IPS-15b (cell line): Measurements from ENCODE around the gene CETN2.
"Not testable (repeated sequence)": the region's sequence is repeated elsewhere in the genome, so short reads cannot be mapped to it uniquely, and the experiment has no call there.

Experiments
- H3K27me3 ChIP-seq: one replicate; pipeline ENCODE4 v1.6.1; 2013; ENCODE audit warnings: low read length; ENCODE audit not compliant: control insufficient read depth, insufficient read depth
- H3K36me3 ChIP-seq: one replicate; pipeline ENCODE4 v1.6.1; 2013; ENCODE audit warnings: low read length; ENCODE audit not compliant: control insufficient read depth, insufficient read depth
- H3K4me1 ChIP-seq: one replicate; pipeline ENCODE4 v1.6.1; 2013; ENCODE audit warnings: mild to moderate bottlenecking, low read length; ENCODE audit not compliant: control insufficient read depth, insufficient read depth
- H3K4me3 ChIP-seq: one replicate; pipeline ENCODE4 v1.5.1; 2013; ENCODE audit warnings: low read depth, low read length
- H3K9ac ChIP-seq: one replicate; pipeline ENCODE4 v1.6.1; 2013; ENCODE audit warnings: low read depth, mild to moderate bottlenecking, low read length
- H3K9me3 ChIP-seq: one replicate; pipeline ENCODE4 v1.6.1; 2013; ENCODE audit warnings: mild to moderate bottlenecking, low read length; ENCODE audit not compliant: control insufficient read depth, insufficient read depth

CETN2 gene

DNA sequence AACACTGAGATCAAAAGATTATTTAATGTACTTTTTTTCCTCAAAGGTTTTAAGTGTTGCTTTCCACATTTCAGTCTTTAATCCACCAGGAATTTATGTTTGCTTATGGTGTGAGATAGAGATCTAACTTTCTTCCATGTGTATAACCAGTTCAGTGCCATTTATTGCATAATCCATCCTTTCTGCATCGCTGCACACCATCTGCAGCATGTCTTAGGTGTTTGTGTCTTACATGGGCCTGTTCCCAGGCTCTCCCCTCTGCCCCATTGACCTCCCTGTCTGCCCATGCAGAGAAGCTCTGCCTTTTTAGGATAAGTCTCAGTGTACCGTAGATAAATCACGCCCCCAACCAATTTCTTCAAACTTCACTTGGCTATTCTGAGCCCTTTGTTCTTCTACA lies 30.6 kb upstream of the CETN2 start:
- Histone ChIP-seq H3K9me3 (peaks cover 3% of the 10 kb centered on the region), H3K9ac (no peak overlapping the region), H3K4me1 (no peaks in the 10 kb centered on the region), H3K36me3 (peaks cover 22% of the 10 kb centered on the region), H3K27me3 (no peaks in the 10 kb centered on the region), H3K4me3 (no peak overlapping the region)

DNA sequence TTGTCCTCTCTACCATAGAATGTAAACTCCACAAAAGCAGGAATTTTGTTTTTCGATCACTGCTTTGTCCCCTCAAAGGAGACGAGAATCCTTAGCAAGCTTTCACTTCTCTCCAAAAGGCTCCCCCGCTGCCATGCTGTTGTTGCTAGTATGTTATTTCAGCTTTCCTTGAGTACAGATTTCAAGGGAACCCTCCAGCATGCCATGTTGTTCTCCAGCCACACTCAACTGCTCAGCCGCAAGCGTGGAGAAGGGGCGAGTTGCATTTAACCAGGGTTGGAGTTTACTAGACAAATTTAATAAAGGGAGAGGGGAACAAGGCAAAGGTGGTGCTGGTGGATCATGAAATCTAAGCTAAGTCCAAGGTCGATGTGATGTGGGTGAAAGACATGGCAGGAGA lies 23.4 kb upstream of the CETN2 start:
- no peak overlapping the region for H3K4me3 ChIP-seq
- no peaks in the 10 kb centered on the region for H3K4me1 ChIP-seq
- H3K27me3 ChIP-seq = no peaks in the 10 kb centered on the region
- no peaks in the 10 kb centered on the region for H3K9me3 ChIP-seq
- no peak overlapping the region for H3K9ac ChIP-seq
- peaks cover 10% of the 10 kb centered on the region for H3K36me3 ChIP-seq

DNA sequence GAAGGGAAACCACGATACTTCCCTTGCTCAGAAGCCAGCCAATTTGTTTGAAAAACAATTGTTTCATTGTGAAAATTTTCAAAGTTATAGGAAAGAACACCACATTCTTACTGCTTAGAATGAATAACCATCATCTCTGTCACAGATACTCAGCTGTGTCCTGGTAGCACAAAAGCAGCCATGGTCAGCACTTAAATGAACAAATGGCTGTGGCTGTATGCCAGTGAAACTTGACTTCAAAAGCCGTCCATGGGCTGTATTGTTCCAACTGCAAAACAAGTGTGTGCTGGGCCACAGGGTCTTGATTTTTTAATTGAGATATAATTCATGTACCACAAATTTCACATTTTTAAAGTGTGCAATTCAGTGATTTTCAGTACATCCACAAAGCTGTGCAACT lies 19.9 kb upstream of the CETN2 start:
- Histone ChIP-seq H3K9me3 (peaks cover 5% of the 10 kb centered on the region), H3K27me3 (no peaks in the 10 kb centered on the region), H3K36me3 (peaks cover 11% of the 10 kb centered on the region), H3K9ac (no peak overlapping the region), H3K4me1 (no peaks in the 10 kb centered on the region), H3K4me3 (no peak overlapping the region)

DNA sequence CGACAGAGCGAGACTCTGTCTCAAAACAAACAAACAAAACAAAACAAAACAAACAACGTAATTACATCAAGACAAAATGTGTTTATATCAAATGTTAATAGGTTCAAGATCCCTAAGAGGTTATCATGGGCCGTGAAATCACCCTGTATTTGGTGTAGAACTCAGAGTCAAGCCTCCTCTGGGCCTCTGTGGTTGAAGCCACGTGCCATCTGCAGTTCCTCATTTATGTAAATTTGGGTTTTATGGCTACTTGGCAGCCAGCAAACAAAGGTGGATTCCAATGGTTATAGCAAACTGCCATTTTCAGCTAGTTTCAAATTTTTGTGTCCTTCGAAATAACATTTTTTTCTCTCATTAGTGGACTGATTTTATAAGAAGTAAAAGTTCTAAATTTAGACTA lies 16.7 kb upstream of the CETN2 start:
- Histone ChIP-seq H3K9me3 (peaks cover 6% of the 10 kb centered on the region), H3K36me3 (peaks cover 5% of the 10 kb centered on the region)

DNA sequence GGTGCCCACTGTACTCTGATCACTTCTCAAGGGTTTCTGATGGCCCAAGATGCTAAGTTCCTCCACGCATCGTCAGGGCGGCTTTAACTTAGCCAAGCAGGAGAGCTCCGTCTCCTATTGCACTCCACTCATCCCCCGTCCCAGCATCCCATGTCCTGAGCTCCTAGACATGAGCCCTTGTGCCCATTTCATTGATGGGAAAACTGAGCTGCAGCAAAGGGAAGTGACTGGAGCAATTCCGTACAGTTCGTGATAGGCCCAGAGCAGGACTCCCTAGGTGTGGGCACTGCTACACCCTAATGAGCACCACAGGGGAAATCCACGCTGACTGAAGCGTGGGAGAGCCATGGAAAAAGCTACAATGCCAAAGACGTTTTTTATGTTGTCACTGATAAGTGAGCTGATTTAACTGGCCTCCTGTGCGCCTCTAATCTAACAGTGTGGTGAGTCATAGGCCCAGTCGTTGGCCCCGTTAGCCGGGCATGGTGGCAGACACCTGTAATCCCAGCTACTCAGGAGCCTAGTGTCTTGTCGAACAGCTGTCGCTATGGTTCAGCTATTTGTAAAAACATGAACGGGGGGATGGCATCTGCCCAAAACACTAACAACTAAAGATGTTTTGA lies 15.2 kb upstream of the CETN2 start:
- peaks cover 6% of the 10 kb centered on the region for H3K9me3 ChIP-seq
- peaks cover 4% of the 10 kb centered on the region for H3K36me3 ChIP-seq
- H3K4me3 ChIP-seq = no peak overlapping the region
- H3K9ac ChIP-seq = no peak overlapping the region
- no peaks in the 10 kb centered on the region for H3K4me1 ChIP-seq
- H3K27me3 ChIP-seq = no peaks in the 10 kb centered on the region

More for the DNA sequence above, 16.7 kb upstream of the CETN2 start:
- Histone ChIP-seq H3K27me3 (no peaks in the 10 kb centered on the region), H3K4me1 (no peaks in the 10 kb centered on the region), H3K4me3 (no peak overlapping the region), H3K9ac (no peak overlapping the region)

DNA sequence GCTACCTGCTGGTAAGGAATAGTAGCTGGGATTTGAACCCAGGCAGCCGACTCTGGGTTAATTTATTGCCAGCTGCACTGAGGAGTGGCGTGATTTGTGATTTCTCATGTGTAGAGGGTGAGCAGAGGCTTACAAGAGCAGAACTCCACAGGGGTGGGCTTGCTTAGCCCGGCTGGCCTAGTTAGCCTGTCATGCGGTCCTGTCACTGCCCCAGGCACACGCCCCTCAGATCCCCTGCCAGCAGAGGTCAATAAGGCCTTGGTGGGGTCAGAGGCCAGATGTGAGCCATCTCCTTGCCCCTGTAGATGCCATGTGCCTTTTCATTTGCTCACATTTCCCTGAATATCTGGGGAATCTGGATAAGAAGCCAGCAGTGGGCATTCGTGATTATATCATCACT lies 13.7 kb upstream of the CETN2 start:
- Histone ChIP-seq H3K4me3 (no peak overlapping the region), H3K4me1 (no peaks in the 10 kb centered on the region), H3K9me3 (peaks cover 6% of the 10 kb centered on the region), H3K36me3 (peaks cover 2% of the 10 kb centered on the region), H3K9ac (no peak overlapping the region), H3K27me3 (no peaks in the 10 kb centered on the region)

DNA sequence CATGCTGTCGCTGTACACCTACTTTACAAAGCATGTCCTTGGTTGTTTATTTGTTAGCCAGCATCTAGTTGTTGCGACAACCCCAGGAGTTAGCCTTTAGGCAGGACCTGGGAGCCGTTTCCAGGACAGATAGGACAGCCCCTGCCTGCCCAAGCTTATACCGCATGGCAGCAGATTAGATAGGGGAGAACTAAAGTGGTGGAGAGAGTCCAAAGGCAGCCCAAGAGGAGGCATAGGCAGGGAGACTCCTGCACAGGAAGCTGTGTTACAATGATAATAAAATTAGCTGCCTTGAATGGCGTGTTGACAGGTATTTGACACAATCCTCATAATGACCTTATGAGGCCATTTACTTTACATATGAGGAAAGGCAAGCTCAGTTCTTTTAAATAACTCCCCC lies 13.3 kb upstream of the CETN2 start:
- Histone ChIP-seq H3K27me3 (no peaks in the 10 kb centered on the region), H3K9me3 (peaks cover 6% of the 10 kb centered on the region), H3K4me1 (no peaks in the 10 kb centered on the region), H3K4me3 (no peak overlapping the region), H3K9ac (no peak overlapping the region), H3K36me3 (peaks cover 2% of the 10 kb centered on the region)

DNA sequence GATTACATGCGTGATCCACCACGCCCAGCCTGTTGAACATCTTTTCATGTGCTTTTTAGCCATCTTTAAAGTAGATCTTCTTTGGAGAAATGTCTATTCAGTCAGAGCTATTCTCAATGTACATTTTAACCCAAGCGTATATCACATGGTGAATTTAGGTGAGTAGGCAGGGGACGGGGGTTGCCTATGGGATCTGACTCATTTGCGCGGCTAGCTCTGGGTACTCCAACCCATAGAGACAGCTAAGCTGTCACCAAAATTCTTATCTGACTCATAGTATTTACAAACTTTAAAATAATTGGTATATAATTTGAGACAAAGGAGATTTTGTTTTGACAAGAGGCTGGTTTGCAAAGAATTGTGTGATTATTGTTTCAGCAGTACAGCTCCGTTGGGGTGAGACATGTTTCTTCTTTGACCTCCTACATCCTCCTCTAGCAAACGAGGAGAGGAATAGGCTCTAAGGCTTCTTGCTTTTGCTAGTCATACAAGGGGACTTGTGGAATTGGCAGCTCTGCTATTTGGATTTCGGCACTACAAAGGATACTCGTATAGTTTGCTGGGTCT lies 12.3 kb upstream of the CETN2 start:
- H3K27me3 ChIP-seq = no peaks in the 10 kb centered on the region
- no peak overlapping the region for H3K9ac ChIP-seq
- H3K36me3 ChIP-seq = no peaks in the 10 kb centered on the region
- no peak overlapping the region for H3K4me3 ChIP-seq
- no peaks in the 10 kb centered on the region for H3K4me1 ChIP-seq
- H3K9me3 ChIP-seq = peaks cover 6% of the 10 kb centered on the region

DNA sequence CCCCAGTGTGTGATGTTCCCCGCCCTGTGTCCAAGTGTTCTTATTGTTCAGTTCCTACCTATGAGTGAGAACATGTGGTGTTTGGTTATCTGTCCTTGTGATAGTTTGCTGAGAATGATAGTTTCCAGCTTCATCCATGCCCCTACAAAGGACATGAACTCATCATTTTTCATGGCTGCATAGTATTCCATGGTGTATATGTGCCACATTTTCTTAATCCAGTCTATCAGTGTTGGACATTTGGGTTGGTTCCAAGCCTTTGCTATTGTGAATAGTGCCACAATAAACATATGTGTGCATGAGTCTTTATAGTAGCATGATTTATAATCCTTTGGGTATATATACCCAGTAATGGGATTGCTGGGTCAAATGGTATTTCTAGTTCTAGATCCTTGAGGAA lies 4.9 kb upstream of the CETN2 start:
- not testable (repeated sequence) for H3K4me3 ChIP-seq, H3K4me1 ChIP-seq, H3K27me3 ChIP-seq, H3K9ac ChIP-seq, H3K9me3 ChIP-seq, H3K36me3 ChIP-seq

DNA sequence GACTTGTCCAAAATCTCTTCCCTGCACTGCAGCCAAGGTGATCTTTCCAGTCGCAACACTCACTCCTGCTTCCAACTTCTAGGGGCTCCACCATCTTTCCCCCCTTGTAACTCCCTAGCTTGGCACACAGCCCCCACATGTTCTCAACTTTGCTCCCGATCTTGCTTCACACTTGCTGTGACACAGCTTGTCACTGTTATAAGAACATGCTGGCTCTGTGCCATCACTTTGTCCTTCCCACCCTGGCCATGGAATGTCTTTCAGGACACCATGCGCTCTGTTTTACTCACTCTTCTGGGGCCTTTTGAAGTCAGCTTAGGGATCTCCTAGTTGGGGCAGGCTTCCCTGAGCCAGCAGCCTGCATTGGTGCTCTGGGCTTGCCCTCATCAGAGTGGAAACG lies 2.8 kb upstream of the CETN2 start:
- Histone ChIP-seq H3K4me1 (no peaks in the 10 kb centered on the region), H3K4me3 (no peak overlapping the region), H3K9me3 (no peaks in the 10 kb centered on the region), H3K9ac (no peak overlapping the region), H3K36me3 (peaks cover 7% of the 10 kb centered on the region), H3K27me3 (no peaks in the 10 kb centered on the region)

DNA sequence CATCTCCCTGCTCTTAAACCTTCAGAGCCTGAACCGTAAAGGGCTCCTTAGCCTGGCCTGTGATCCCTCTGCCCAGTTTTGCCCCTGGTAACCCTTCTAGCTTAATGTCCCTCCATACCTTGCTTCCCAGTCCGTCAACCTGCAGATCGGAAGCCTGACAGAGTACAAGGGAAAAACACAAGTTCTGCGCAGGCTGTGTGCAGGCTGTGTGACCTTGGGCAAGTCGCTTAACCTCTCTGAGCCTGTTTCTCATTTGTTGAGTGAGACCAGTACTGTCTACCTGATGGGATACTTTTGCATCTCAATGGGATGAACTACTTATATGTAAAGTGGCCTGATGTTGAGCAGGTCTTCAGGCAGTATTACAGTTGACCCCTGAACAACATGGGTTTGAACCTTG lies 2.0 kb upstream of the CETN2 start:
- Histone ChIP-seq H3K27me3 (no peaks in the 10 kb centered on the region), H3K36me3 (peaks cover 7% of the 10 kb centered on the region), H3K4me1 (no peaks in the 10 kb centered on the region), H3K9me3 (no peaks in the 10 kb centered on the region), H3K4me3 (no peak overlapping the region), H3K9ac (no peak overlapping the region)

DNA sequence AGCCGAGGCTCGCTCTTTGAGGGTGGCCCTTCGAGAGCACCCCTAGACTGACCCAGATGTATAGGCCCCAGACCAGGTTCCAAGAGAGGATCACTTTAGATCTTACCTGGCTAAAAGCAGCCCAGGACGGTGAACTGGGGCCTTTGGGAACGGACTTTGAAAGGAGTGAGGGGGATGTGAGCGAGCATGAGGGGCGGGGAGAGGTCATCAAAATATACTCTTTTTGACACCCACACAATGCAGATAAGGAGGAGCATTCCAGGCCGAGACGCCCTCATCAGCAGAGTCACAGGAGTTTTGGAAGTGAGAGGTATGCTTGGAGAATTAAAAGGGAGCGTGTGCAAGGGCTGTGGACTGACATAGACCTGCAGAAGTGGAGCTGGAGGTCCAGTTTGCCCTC lies 834 bp upstream of the CETN2 start:
- Histone ChIP-seq H3K36me3 (peaks cover 7% of the 10 kb centered on the region), H3K4me3 (peak overlapping the region; percentile 83), H3K9me3 (peaks cover 5% of the 10 kb centered on the region), H3K27me3 (no peaks in the 10 kb centered on the region), H3K4me1 (no peaks in the 10 kb centered on the region), H3K9ac (peak overlapping the region; percentile 70)
